Measurements from ENCODE around the gene DNAH7. TPM values are rescaled to one million over a fixed set of nuclear protein-coding genes. Genes with fewer than 3 reads are reported as not detected.

DNAH7 gene
- total and polyA plus RNA-seq, 9 of the 15 experiments (the other 6 are each of a cell fraction or from before 2014, with no cell fraction given): 0.03 to 0.42 (median 0.18) TPM

- no peaks in the 10 kb centered on the region for H3K9me3 ChIP-seq (replicated peaks; ENCODE audit: control insufficient read depth, insufficient read depth, low read depth, low read length)
- FAIRE-seq (no peak), DNase-seq (ENCODE audit: extremely low read depth in 1 of 4, low spot score in 3 of 4) (no peak), ATAC-seq (no peak)
- 100% methylated on average over 1 of the region's 1 CpG for WGBS (ENCODE audit: insufficient coverage, low coverage, missing lambda C conversion rate)
- no peak overlapping the region for H3K27ac ChIP-seq (ENCODE audit: extremely low read depth, low read depth, low read length)
- H3K9me1 ChIP-seq (ENCODE audit: control insufficient read depth, insufficient read depth, low read length): no peaks in the 10 kb centered on the region
- no peaks in the 10 kb centered on the region for H3K79me2 ChIP-seq (ENCODE audit: control insufficient read depth, insufficient read depth, low read length)
- no peaks in the 10 kb centered on the region; the same call in 1 of the 2 replicates for H4K20me1 ChIP-seq (replicated peaks; ENCODE audit: control insufficient read depth, insufficient read depth, low read length)
- H3K4me3 ChIP-seq: no peak overlapping the region
- in situ Hi-C loops (cut with MboI) (no loop called here), intact Hi-C loops (cut with micrococcal nuclease) (no loop called here)
- no TSS peak for BruUV-seq (replicated peaks)
- H3K27me3 ChIP-seq (ENCODE audit: control insufficient read depth in 2 of 2, insufficient read depth in 2 of 2, low read length in 2 of 2): no peaks in the 10 kb centered on the region
- ChIA-PET POLR2A (no interaction called here), CTCF (ENCODE audit: low intra/inter-chr PET ratio) (no interaction called here)
- no peak overlapping the region for H3K9ac ChIP-seq (ENCODE audit: insufficient read depth in 1 of 2, low read depth in 2 of 2, low read length in 2 of 2)
- H3K4me2 ChIP-seq (ENCODE audit: insufficient read depth, low read length): no peak overlapping the region
- no peaks in the 10 kb centered on the region for H3K4me1 ChIP-seq (replicated peaks in 1 of 2; ENCODE audit: control insufficient read depth in 2 of 2, insufficient read depth in 2 of 2, low read length in 2 of 2)
- peaks cover 44% of the 10 kb centered on the region; the same call in 2 of the 3 replicates for H3K36me3 ChIP-seq (ENCODE audit: control insufficient read depth, insufficient read depth, low read length)
- H2AFZ ChIP-seq (ENCODE audit: low read depth, low read length): no peak overlapping the region
- TF ChIP-seq, protein P1, sequence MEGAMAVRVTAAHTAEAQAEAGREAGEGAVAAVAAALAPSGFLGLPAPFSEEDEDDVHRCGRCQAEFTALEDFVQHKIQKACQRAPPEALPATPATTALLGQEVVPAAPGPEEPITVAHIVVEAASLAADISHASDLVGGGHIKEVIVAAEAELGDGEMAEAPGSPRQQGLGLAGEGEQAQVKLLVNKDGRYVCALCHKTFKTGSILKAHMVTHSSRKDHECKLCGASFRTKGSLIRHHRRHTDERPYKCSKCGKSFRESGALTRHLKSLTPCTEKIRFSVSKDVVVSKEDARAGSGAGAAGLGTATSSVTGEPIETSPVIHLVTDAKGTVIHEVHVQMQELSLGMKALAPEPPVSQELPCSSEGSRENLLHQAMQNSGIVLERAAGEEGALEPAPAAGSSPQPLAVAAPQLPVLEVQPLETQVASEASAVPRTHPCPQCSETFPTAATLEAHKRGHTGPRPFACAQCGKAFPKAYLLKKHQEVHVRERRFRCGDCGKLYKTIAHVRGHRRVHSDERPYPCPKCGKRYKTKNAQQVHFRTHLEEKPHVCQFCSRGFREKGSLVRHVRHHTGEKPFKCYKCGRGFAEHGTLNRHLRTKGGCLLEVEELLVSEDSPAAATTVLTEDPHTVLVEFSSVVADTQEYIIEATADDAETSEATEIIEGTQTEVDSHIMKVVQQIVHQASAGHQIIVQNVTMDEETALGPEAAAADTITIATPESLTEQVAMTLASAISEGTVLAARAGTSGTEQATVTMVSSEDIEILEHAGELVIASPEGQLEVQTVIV (CRISPR knock-in tag; IDR thresholded peaks at IDR 0.05; ENCODE audit: borderline replicate concordance): no peak
- TF ChIP-seq ZNF561 (CRISPR knock-in tag; conservative IDR thresholded peaks at IDR 0.05) (no peak), HDGF (IDR thresholded peaks at IDR 0.05) (no peak), NCOA2 (IDR thresholded peaks at IDR 0.05; ENCODE audit: partially characterized antibody in 2 of 2) (no peak), RBM15 (IDR thresholded peaks at IDR 0.05; ENCODE audit: insufficient read depth, low read length) (no peak), RBM22 (IDR thresholded peaks at IDR 0.05; ENCODE audit: low read depth, low read length, poor library complexity, severe bottlenecking) (no peak), BRCA1 (IDR thresholded peaks at IDR 0.05) (no peak), BRCA1 (CRISPR knock-in tag; IDR thresholded peaks at IDR 0.05) (no peak), MYNN (IDR thresholded peaks at IDR 0.05) (no peak), MYNN (CRISPR knock-in tag; IDR thresholded peaks at IDR 0.05) (no peak), RBM17 (IDR thresholded peaks at IDR 0.05; ENCODE audit: borderline replicate concordance, low read depth, low read length) (no peak), ZNF785 (CRISPR knock-in tag; IDR thresholded peaks at IDR 0.05) (no peak), TBP (optimal IDR thresholded peaks at IDR 0.05; ENCODE audit: low read depth, low read length) (no peak), HOXB6 (CRISPR knock-in tag; IDR thresholded peaks at IDR 0.05; ENCODE audit: borderline replicate concordance) (no peak), TAF15 (IDR thresholded peaks at IDR 0.05; ENCODE audit: low read depth, low read length) (no peak), DNMT1 (IDR thresholded peaks at IDR 0.05) (no peak)
- TF ChIP-seq, protein P2, sequence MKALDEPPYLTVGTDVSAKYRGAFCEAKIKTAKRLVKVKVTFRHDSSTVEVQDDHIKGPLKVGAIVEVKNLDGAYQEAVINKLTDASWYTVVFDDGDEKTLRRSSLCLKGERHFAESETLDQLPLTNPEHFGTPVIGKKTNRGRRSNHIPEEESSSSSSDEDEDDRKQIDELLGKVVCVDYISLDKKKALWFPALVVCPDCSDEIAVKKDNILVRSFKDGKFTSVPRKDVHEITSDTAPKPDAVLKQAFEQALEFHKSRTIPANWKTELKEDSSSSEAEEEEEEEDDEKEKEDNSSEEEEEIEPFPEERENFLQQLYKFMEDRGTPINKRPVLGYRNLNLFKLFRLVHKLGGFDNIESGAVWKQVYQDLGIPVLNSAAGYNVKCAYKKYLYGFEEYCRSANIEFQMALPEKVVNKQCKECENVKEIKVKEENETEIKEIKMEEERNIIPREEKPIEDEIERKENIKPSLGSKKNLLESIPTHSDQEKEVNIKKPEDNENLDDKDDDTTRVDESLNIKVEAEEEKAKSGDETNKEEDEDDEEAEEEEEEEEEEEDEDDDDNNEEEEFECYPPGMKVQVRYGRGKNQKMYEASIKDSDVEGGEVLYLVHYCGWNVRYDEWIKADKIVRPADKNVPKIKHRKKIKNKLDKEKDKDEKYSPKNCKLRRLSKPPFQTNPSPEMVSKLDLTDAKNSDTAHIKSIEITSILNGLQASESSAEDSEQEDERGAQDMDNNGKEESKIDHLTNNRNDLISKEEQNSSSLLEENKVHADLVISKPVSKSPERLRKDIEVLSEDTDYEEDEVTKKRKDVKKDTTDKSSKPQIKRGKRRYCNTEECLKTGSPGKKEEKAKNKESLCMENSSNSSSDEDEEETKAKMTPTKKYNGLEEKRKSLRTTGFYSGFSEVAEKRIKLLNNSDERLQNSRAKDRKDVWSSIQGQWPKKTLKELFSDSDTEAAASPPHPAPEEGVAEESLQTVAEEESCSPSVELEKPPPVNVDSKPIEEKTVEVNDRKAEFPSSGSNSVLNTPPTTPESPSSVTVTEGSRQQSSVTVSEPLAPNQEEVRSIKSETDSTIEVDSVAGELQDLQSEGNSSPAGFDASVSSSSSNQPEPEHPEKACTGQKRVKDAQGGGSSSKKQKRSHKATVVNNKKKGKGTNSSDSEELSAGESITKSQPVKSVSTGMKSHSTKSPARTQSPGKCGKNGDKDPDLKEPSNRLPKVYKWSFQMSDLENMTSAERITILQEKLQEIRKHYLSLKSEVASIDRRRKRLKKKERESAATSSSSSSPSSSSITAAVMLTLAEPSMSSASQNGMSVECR (CRISPR knock-in tag; IDR thresholded peaks at IDR 0.05): no peak
Observed at GRCh38 chr2:195722075-195722474, 346.6 kb downstream of the DNAH7 start.

Data from K562 (cell line).